Esophagus muscularis mucosa (tissue), 3 donors: ENCODE measurements around the gene CHAF1A.

Source experiments
- POLR2A ChIP-seq: fragments of 450-650 bp; IDR thresholded peaks from one replicate; pipeline ENCODE4 v1.6.1; 2017; ENCODE audit warnings: antibody characterized with exemption, moderate library complexity, mild to moderate bottlenecking, low read depth
- POLR2AphosphoS5 ChIP-seq, 2 donors: sonication (generic); formaldehyde crosslinking; IDR thresholded peaks; one replicate each; pipeline ENCODE4 v1.6.1; 2017; ENCODE audit warnings: antibody characterized with exemption in 2 of 2
- TF ChIP-seq, protein P1 (sequence below), 3 experiments: fragments of 200-600 bp in 2 of 3; fragments of 450-650 bp in 1 of 3; sonication (generic) in 2 of 3; IDR thresholded peaks; one replicate each; pipeline ENCODE4 v1.5.1; 2017 to 2019; ENCODE audit warnings: antibody characterized with exemption in 3 of 3, mild to moderate bottlenecking in 2 of 3, moderate library complexity in 1 of 3

DNA sequence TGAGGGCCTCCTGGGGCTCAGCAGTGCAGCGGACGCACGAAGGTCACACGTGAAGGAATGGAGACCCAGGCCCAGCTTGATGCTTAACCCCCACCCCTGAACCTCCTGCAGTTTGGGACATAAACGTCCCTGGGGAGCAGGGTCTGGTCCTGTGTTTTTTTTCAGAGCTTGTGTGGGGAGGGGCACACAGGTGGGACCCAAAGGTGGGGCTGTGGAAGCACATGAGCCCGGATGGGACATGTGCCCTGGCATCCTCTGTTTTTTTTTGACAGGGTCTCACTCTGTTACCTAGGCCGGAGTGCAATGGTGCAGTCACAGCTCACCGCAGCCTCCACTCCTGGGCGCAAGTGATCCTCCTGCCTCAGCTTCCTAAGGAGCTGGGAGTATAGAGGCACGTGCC, 34.7 kb downstream of the CHAF1A start:
- TF ChIP-seq, protein P1, sequence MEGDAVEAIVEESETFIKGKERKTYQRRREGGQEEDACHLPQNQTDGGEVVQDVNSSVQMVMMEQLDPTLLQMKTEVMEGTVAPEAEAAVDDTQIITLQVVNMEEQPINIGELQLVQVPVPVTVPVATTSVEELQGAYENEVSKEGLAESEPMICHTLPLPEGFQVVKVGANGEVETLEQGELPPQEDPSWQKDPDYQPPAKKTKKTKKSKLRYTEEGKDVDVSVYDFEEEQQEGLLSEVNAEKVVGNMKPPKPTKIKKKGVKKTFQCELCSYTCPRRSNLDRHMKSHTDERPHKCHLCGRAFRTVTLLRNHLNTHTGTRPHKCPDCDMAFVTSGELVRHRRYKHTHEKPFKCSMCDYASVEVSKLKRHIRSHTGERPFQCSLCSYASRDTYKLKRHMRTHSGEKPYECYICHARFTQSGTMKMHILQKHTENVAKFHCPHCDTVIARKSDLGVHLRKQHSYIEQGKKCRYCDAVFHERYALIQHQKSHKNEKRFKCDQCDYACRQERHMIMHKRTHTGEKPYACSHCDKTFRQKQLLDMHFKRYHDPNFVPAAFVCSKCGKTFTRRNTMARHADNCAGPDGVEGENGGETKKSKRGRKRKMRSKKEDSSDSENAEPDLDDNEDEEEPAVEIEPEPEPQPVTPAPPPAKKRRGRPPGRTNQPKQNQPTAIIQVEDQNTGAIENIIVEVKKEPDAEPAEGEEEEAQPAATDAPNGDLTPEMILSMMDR (IDR thresholded peaks at IDR 0.05) = no peak
- no peak for TF ChIP-seq POLR2A
- TF ChIP-seq POLR2AphosphoS5 (IDR thresholded peaks at IDR 0.05) = no peak
